Measurements from ENCODE around the gene ITIH3. TPM values are rescaled to one million over a fixed set of nuclear protein-coding genes. Genes with fewer than 3 reads are reported as not detected.

ITIH3 gene
- total RNA-seq, 1 experiment from 2014 or later, result 0.67 TPM

- H3K36me3 ChIP-seq (ENCODE audit: control insufficient read depth, insufficient read depth, low read length), result no peaks in the 10 kb centered on the region
- no peak overlapping the region for H3K27ac ChIP-seq (ENCODE audit: low read length)
- no peaks in the 10 kb centered on the region for H3K9me3 ChIP-seq (ENCODE audit: control insufficient read depth, insufficient read depth, low read depth, low read length)
- no peak for ATAC-seq
- ChIA-PET POLR2A (interaction anchor here (0.6 kb wide), 1 partner anchor 18 kb away, joined by 3 read pairs; no protein-coding TSS in a partner anchor), CTCF (no interaction called here)
- H3K4me1 ChIP-seq (ENCODE audit: control insufficient read depth, insufficient read depth, low read length), result no peaks in the 10 kb centered on the region
- TF ChIP-seq TCF7L2 (IDR thresholded peaks at IDR 0.05; ENCODE audit: low read depth, low read length) (no peak), POLR2AphosphoS5 (IDR thresholded peaks at IDR 0.05; ENCODE audit: low read depth, low read length) (no peak), SIN3A (IDR thresholded peaks at IDR 0.05; ENCODE audit: borderline replicate concordance, insufficient read depth, low read depth, low read length) (no peak)
- TF ChIP-seq, protein P1, sequence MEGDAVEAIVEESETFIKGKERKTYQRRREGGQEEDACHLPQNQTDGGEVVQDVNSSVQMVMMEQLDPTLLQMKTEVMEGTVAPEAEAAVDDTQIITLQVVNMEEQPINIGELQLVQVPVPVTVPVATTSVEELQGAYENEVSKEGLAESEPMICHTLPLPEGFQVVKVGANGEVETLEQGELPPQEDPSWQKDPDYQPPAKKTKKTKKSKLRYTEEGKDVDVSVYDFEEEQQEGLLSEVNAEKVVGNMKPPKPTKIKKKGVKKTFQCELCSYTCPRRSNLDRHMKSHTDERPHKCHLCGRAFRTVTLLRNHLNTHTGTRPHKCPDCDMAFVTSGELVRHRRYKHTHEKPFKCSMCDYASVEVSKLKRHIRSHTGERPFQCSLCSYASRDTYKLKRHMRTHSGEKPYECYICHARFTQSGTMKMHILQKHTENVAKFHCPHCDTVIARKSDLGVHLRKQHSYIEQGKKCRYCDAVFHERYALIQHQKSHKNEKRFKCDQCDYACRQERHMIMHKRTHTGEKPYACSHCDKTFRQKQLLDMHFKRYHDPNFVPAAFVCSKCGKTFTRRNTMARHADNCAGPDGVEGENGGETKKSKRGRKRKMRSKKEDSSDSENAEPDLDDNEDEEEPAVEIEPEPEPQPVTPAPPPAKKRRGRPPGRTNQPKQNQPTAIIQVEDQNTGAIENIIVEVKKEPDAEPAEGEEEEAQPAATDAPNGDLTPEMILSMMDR (IDR thresholded peaks at IDR 0.05), result no peak
- TF ChIP-seq, protein P2, sequence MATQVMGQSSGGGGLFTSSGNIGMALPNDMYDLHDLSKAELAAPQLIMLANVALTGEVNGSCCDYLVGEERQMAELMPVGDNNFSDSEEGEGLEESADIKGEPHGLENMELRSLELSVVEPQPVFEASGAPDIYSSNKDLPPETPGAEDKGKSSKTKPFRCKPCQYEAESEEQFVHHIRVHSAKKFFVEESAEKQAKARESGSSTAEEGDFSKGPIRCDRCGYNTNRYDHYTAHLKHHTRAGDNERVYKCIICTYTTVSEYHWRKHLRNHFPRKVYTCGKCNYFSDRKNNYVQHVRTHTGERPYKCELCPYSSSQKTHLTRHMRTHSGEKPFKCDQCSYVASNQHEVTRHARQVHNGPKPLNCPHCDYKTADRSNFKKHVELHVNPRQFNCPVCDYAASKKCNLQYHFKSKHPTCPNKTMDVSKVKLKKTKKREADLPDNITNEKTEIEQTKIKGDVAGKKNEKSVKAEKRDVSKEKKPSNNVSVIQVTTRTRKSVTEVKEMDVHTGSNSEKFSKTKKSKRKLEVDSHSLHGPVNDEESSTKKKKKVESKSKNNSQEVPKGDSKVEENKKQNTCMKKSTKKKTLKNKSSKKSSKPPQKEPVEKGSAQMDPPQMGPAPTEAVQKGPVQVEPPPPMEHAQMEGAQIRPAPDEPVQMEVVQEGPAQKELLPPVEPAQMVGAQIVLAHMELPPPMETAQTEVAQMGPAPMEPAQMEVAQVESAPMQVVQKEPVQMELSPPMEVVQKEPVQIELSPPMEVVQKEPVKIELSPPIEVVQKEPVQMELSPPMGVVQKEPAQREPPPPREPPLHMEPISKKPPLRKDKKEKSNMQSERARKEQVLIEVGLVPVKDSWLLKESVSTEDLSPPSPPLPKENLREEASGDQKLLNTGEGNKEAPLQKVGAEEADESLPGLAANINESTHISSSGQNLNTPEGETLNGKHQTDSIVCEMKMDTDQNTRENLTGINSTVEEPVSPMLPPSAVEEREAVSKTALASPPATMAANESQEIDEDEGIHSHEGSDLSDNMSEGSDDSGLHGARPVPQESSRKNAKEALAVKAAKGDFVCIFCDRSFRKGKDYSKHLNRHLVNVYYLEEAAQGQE (IDR thresholded peaks at IDR 0.05; ENCODE audit: insufficient read depth in 1 of 2, low read depth in 2 of 2, low read length in 1 of 2), result no peak
- BruUV-seq (replicated peaks), result no TSS peak
- in situ Hi-C loops (cut with HindIII; ENCODE audit: low pct_unique_long_range_greater_than_20kb, low sequenced_read_pairs), result no loop called here
- intact Hi-C loops (cut with micrococcal nuclease; ENCODE audit: unreplicated experiment), result no loop called here
- H3K4me3 ChIP-seq (ENCODE audit: low read depth in 2 of 2, low read length in 2 of 2), result no peak overlapping the region
- H3K27me3 ChIP-seq (ENCODE audit: control insufficient read depth, insufficient read depth, low read length), result no peaks in the 10 kb centered on the region; the same call in 1 of the 2 replicates
- DNase-seq (ENCODE audit: low read depth, low spot score), result no peak
Observed at GRCh38 chr3:52787672-52788625, 6.6 kb upstream of the ITIH3 start.

DNA sequence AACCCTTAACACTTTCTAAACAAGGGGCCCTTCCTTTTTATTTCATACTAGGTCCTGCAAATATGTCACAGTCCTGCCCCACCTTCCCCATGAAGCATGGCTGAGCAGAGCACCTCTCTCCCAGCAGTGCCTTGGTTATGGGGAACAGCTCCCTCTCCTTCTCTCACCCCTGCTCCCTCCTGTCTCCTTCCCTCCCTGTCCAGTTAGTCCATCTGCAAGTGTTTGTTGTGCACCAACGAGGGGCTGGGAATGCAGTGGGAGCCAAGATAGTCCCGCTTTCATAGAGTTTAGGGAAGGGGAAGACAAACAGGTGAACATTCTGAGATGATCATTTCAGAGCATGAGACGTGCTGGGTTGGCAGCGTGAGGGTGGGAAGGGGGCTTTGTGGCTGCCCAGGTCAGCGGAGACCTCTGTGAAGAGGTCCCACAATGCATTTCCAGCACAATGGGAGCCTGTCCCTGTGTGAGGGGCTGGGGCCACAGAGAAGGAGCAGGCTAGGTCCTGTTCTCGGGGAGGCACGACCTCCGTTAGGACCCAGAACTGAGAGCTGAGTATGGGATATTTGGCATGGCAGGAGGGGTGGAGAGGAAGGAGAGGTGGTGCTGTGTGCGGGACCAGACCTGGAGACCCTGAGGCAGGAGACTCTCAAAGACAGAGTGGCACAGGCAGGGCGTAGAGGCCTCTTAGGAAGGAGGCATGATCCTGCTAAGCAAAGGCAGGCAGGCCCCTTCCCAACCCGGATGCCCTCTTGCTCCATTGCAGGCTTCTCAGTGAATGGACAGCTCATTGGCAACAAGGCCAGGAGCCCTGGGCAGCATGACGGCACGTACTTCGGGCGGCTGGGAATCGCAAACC lies 5.5 kb upstream of the ITIH3 start:
- H3K27ac ChIP-seq (ENCODE audit: low read length), result no peak overlapping the region
- H3K4me1 ChIP-seq (ENCODE audit: control insufficient read depth, insufficient read depth, low read length), result no peaks in the 10 kb centered on the region
- BruUV-seq (replicated peaks), result no TSS peak
- H3K9me3 ChIP-seq (ENCODE audit: control insufficient read depth, insufficient read depth, low read depth, low read length), result no peaks in the 10 kb centered on the region
- POLR2A ChIA-PET, result no interaction called here
- CTCF ChIA-PET, result no interaction called here
- intact Hi-C loops (cut with micrococcal nuclease; ENCODE audit: unreplicated experiment) (no loop called here), in situ Hi-C loops (cut with HindIII; ENCODE audit: low pct_unique_long_range_greater_than_20kb, low sequenced_read_pairs) (no loop called here)
- no peak overlapping the region for H3K4me3 ChIP-seq (ENCODE audit: low read depth in 2 of 2, low read length in 2 of 2)
- TF ChIP-seq POLR2AphosphoS5 (IDR thresholded peaks at IDR 0.05; ENCODE audit: low read depth, low read length), result no peak
- TF ChIP-seq, protein P1 (IDR thresholded peaks at IDR 0.05), result no peak
- TF ChIP-seq SIN3A (IDR thresholded peaks at IDR 0.05; ENCODE audit: borderline replicate concordance, insufficient read depth, low read depth, low read length), result no peak
- no peak for TF ChIP-seq TCF7L2 (IDR thresholded peaks at IDR 0.05; ENCODE audit: low read depth, low read length)
- H3K27me3 ChIP-seq (ENCODE audit: control insufficient read depth, insufficient read depth, low read length), result no peaks in the 10 kb centered on the region
- DNase-seq (ENCODE audit: low read depth, low spot score), result no peak
- no peaks in the 10 kb centered on the region for H3K36me3 ChIP-seq (ENCODE audit: control insufficient read depth, insufficient read depth, low read length)
- 0 out of 2 replicates have a peak, but pooled peaks have one; percentile 23 for ATAC-seq
